Epithelial cell of proximal tubule (primary cell): Measurements from ENCODE around the gene GABRR3. TPM values are rescaled to one million over a fixed set of nuclear protein-coding genes. Genes with fewer than 3 reads are reported as not detected.

Experiments
- DNase-seq: peaks from one replicate; pipeline ENCODE4 v3.0.0-alpha.2; 2011; ENCODE audit warnings: low read depth
- H3K4me3 ChIP-seq: 2 replicates; pipeline ENCODE4 v1.5.1; 2011; ENCODE audit warnings: low read depth, mild to moderate bottlenecking, low read length
- total RNA-seq: library from RNA; depleted of rRNA; stranded (reverse); fragments of >200 nt; gene quantifications from 2 replicates; pipeline ENCODE4 v1.2.3, GENCODE V29; 2015
- TF ChIP-seq, protein P1 (sequence below): conservative IDR thresholded peaks from 2 replicates; pipeline ENCODE4 v1.5.1; 2012; ENCODE audit warnings: low read depth, mild to moderate bottlenecking, low read length

GABRR3 gene
- total RNA-seq, 1 donor from 2014 or later = not detected

- TF ChIP-seq, protein P1, sequence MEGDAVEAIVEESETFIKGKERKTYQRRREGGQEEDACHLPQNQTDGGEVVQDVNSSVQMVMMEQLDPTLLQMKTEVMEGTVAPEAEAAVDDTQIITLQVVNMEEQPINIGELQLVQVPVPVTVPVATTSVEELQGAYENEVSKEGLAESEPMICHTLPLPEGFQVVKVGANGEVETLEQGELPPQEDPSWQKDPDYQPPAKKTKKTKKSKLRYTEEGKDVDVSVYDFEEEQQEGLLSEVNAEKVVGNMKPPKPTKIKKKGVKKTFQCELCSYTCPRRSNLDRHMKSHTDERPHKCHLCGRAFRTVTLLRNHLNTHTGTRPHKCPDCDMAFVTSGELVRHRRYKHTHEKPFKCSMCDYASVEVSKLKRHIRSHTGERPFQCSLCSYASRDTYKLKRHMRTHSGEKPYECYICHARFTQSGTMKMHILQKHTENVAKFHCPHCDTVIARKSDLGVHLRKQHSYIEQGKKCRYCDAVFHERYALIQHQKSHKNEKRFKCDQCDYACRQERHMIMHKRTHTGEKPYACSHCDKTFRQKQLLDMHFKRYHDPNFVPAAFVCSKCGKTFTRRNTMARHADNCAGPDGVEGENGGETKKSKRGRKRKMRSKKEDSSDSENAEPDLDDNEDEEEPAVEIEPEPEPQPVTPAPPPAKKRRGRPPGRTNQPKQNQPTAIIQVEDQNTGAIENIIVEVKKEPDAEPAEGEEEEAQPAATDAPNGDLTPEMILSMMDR = no peak
- no peak for DNase-seq
- H3K4me3 ChIP-seq = no peak overlapping the region
Observed at GRCh38 chr3:98034036-98034435, 1.1 kb downstream of the GABRR3 start.

GRCh38 chr3:98032904-98033303 is 2.2 kb downstream of the GABRR3 start:
- H3K4me3 ChIP-seq = no peak overlapping the region
- no peak for DNase-seq
- TF ChIP-seq, protein P1 = no peak

- TF ChIP-seq, protein P1 = no peak
- no peak for DNase-seq
- no peak overlapping the region for H3K4me3 ChIP-seq
Observed at GRCh38 chr3:98032265-98032664, 2.9 kb downstream of the GABRR3 start.

GRCh38 chr3:98029083-98029482 is 6.0 kb downstream of the GABRR3 start:
- no peak overlapping the region for H3K4me3 ChIP-seq
- TF ChIP-seq, protein P1 = no peak
- no peak for DNase-seq

DNA sequence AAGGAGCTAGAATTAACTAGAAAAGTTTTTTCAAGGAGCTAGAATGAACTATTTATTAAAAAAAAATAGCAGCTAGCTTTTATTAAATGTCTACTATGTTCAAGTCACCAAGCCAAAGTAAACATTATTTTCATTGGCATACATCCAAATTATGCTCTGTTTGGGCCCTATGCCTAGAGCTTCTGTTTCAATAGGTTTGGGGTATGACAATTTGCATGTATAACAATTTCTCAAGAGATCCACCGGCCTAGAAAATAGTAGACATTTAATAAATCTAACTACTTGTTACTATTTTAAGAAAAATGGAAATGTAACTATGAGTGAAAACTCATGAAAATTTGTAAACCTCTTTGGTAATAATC is 8.0 kb downstream of the GABRR3 start:
- DNase-seq = no peak
- no peak overlapping the region for H3K4me3 ChIP-seq
- TF ChIP-seq, protein P1 = no peak

DNA sequence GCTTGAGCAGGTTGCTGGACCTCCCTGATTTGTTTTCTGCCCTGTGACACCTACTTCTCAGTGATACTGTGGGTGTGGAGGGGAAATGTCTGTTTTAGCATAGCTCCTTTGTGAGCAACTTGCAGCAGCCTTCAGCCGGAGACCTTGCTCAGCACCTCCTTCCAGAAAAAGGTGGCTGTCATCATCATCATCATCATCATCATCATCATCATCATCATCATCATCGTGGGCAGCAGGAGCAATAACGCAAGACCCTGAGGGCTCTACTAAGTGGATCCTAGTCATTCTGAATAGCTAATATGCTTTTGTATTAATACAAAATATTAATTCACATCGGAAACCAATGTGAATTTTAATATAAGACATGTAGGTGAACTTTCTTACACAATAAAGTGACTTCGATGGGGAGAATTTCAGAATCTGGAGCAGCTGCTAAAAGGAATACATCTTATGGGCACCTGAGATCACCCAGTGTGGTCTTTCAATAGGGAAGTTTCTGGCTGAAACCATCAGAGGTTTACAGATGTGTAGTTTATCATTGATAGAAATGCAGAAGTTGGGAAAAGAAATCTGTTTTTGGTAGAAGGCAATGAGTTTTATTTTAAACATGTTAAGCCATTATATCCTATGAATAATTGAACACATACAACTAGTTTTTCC is 8.6 kb downstream of the GABRR3 start:
- H3K4me3 ChIP-seq = no peak overlapping the region
- no peak for DNase-seq
- TF ChIP-seq, protein P1 = no peak

DNA sequence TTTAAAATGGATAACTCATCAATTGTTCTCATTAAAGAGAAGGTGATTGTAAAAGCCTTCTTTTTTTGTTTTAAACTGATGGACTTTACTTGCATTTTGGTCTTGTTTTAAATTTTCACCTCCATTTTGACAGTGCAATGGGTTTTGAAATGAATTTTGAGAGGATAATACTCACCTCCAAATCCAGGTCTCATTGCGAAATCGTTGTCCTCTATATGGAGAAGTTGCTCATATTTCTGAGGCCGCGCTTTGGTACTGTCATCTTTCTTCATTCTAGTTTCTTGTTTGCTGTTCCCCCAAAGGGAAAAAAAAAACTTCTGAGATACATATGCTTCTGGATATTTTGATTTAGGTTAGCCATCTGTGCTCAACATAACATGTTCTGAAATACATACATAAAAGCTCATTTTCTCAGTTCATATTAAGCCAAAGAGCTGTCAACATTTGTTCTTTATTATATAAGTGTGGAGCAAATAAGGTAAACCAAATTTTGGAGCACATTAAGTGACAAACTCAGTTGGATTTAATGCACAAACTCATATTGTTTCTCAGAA is 9.6 kb downstream of the GABRR3 start:
- TF ChIP-seq, protein P1 = no peak
- DNase-seq = no peak
- H3K4me3 ChIP-seq = no peak overlapping the region
